ENCODE data around the gene NFYC.

The NFYC gene

DNA sequence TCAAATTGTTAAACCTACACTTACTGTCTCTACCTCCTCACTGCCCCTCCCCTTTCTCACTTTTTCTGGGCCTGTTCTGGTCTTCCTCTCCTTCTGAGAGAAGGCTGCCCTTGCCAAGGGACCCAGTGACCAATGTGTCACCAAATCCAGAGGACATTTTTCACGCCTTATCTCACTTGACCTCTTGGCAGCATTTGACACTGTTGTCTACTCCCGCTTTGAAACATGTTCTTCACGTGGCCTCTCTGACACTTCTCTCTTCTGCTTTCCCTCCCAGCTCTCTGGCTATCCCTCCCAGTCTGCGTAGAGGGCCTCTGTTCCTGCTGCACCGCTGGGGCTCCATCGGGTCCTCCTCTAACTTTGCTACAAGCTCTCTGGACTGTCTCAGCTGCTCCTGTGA lies 117.4 kb downstream of the NFYC start:
- TF ChIP-seq, protein P1, sequence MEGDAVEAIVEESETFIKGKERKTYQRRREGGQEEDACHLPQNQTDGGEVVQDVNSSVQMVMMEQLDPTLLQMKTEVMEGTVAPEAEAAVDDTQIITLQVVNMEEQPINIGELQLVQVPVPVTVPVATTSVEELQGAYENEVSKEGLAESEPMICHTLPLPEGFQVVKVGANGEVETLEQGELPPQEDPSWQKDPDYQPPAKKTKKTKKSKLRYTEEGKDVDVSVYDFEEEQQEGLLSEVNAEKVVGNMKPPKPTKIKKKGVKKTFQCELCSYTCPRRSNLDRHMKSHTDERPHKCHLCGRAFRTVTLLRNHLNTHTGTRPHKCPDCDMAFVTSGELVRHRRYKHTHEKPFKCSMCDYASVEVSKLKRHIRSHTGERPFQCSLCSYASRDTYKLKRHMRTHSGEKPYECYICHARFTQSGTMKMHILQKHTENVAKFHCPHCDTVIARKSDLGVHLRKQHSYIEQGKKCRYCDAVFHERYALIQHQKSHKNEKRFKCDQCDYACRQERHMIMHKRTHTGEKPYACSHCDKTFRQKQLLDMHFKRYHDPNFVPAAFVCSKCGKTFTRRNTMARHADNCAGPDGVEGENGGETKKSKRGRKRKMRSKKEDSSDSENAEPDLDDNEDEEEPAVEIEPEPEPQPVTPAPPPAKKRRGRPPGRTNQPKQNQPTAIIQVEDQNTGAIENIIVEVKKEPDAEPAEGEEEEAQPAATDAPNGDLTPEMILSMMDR (IDR thresholded peaks at IDR 0.05; ENCODE audit: extremely low read depth, missing control alignments): no peak
- DNase-seq (ENCODE audit: low spot score): no peak

DNA sequence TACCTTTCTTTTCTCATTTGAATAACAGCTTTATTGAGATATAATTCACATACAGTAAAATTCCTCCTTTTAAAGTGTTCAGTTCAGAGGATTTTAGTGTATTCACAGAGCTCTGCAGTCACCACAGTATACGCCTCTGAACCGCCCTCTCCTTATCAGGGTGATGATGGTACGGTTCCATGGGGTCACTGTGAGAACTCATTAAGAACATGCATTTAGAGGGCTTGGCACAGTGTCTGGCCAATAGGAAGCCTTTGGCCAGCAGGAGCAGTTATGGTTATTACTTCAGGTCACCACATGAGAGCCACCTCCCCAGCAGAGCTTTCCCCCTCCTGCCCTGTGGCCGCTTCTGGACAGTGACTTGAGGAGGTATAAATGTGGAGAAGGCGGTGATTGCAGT lies 119.4 kb downstream of the NFYC start:
- TF ChIP-seq, protein P1 (IDR thresholded peaks at IDR 0.05; ENCODE audit: extremely low read depth, missing control alignments): no peak
- no peak for DNase-seq (ENCODE audit: low spot score)

DNA sequence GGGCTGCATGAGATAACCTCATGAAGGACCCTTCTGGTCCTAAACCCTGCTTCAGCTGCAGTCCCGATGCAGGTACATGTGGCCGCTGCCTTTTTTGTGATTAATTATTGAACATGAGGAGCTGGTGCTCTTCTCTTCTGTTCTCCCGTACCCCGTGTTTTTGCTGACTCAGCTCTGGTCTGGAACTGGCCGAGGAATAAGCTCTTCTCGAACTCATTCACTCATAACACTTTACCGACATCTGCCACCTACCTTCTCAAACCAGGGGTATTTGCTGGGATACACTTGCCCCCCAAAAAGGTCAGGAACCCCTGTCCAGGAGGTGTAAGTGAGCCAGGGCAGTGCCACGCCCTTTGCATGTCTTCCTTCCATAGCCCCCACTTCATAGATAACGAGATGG lies 123.9 kb downstream of the NFYC start:
- TF ChIP-seq, protein P1 (IDR thresholded peaks at IDR 0.05; ENCODE audit: extremely low read depth, missing control alignments): no peak
- no peak for DNase-seq (ENCODE audit: low spot score)

DNA sequence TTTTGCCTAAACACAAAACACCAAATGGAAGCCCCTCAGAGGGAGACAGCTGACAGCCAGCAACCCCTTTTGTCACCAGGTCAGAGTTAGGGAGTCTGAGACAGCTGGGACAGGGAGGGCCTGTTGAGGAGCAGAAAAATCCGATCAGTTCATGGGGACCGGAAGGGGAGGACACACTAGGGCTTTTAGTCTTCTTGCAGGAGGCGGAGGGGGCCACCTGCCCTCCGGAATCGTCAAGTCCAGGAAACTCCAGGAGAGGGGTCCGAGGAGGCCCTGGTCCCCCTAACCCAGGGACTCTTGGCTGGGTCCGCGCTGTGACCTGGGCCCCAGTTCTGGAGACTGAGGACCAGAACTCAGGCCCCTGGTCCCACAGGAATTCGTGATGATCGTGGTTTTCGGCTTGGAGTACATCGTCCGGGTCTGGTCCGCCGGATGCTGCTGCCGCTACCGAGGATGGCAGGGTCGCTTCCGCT lies 126.3 kb downstream of the NFYC start:
- no peak for DNase-seq (ENCODE audit: low spot score)
- TF ChIP-seq, protein P1 (IDR thresholded peaks at IDR 0.05; ENCODE audit: extremely low read depth, missing control alignments): no peak

DNA sequence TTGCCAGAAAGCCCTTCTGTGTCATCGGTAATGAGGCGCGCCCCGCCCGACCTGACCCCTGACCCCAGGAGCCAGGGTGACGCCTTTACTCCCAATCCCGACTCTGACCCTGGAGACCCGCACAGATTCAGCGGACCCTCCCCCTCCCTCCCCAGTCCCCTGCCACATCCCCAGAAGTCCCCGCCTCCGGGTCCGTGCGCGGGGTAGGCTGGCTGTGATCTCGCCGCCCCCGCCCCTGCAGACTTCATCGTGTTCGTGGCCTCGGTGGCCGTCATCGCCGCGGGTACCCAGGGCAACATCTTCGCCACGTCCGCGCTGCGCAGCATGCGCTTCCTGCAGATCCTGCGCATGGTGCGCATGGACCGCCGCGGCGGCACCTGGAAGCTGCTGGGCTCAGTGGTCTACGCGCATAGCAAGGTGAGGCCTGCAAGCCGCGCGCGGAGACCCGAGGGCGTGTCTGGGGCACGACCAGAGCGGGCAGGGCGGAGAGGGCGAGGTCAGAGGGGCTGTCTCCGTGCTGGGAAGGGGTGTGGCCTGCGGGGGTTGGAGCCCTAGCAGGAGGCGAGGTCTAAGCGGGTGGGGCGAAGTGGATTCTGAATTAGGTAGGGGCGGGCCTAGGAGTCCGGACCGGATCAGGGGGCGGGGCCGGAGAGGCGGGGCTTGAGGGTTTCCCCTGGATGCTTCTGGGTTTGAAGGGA lies 126.9 kb downstream of the NFYC start:
- peak; percentile 90 for DNase-seq (ENCODE audit: low spot score)

DNA sequence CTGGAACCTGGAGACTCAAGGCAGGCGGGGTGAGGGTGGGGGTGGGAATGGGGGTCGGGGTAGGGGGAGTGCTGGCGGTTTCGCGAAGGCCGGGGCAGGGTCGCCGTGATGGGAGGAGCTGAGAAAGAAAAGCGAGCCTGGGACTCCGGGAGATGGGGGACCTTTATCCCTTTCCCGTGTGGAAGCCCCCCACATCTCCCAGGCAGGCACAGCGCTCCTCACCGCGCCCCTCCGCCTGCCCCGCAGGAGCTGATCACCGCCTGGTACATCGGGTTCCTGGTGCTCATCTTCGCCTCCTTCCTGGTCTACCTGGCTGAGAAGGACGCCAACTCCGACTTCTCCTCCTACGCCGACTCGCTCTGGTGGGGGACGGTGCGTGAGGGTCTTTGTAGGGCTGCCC lies 127.6 kb downstream of the NFYC start:
- TF ChIP-seq, protein P1 (IDR thresholded peaks at IDR 0.05; ENCODE audit: extremely low read depth, missing control alignments): no peak
- DNase-seq (ENCODE audit: low spot score): no peak

More for the DNA sequence above, 126.9 kb downstream of the NFYC start:
- TF ChIP-seq, protein P1 (IDR thresholded peaks at IDR 0.05; ENCODE audit: extremely low read depth, missing control alignments): no peak

DNA sequence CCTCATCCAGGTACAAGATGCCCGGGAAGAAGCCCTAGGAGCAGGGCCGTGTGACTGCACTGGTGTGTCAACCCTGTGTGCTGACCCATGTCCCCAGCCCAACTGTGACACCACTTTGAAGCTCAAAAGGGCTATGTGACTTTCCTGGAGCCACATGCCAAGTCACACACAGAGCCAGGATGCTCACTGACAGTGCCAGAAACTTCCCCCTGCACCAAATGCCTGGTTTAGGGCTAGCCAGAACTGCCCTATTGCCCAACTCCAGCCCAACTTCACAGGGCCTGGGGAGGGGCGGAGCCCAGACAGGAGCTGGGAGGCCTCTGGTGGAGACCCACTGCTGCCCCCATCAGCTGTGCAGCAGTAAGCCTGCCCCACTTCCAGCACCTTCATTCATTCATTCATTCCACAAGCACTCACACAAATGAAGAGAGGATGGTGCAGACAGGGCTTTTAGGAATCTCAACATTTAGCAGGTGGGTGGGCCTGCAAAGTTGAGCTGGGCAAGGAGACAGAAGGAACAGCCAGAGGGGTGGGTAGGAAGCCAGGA lies 128.8 kb downstream of the NFYC start:
- TF ChIP-seq, protein P1 (IDR thresholded peaks at IDR 0.05; ENCODE audit: extremely low read depth, missing control alignments): no peak
- no peak for DNase-seq (ENCODE audit: low spot score)

All from GM20000 (cell line).